Erythroblast (primary cell): ENCODE measurements around the gene CCDC112.

ENCODE experiments used
- GATA1 ChIP-seq: IDR thresholded peaks from 2 replicates; pipeline ENCODE4 v1.6.1; 2011; ENCODE audit warnings: low read depth, mild to moderate bottlenecking, control low read depth, low read length, moderate library complexity
- POLR2A ChIP-seq: IDR thresholded peaks from 2 replicates; pipeline ENCODE4 v1.6.1; 2011; ENCODE audit warnings: mild to moderate bottlenecking, low read length

DNA sequence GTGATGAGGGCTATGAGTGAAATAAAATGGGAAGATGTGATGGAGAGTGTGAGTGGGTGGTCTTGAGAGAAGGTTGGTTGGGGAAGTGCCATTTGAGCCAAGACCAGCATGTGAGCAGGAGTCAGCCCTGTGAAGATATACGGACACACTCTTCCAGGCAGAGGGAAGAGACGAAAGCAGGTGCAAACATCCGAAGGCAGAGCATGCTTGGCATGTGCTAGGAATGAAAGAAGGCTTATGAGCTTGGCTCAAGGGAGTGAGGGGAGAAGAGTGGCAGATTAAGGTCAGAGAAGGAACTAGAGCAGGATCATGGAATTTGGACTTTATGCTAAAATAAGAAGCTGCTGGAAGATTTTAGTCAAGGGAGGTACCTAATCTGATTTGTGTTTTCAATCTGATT lies 23.6 kb upstream of the CCDC112 start:
- TF ChIP-seq POLR2A (no peak), GATA1 (no peak)
